Right forelimb (tissue), 1 donor: ENCODE measurements around the gene ZMAT2.
"Not testable (repeated sequence)": the region's sequence is repeated elsewhere in the genome, so short reads cannot be mapped to it uniquely, and the experiment has no call there.

ENCODE experiments used
- DNase-seq: peaks from one replicate; pipeline ENCODE4 v3.0.0-alpha.2; 2018

Gene ZMAT2, protein sequence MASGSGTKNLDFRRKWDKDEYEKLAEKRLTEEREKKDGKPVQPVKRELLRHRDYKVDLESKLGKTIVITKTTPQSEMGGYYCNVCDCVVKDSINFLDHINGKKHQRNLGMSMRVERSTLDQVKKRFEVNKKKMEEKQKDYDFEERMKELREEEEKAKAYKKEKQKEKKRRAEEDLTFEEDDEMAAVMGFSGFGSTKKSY

DNA sequence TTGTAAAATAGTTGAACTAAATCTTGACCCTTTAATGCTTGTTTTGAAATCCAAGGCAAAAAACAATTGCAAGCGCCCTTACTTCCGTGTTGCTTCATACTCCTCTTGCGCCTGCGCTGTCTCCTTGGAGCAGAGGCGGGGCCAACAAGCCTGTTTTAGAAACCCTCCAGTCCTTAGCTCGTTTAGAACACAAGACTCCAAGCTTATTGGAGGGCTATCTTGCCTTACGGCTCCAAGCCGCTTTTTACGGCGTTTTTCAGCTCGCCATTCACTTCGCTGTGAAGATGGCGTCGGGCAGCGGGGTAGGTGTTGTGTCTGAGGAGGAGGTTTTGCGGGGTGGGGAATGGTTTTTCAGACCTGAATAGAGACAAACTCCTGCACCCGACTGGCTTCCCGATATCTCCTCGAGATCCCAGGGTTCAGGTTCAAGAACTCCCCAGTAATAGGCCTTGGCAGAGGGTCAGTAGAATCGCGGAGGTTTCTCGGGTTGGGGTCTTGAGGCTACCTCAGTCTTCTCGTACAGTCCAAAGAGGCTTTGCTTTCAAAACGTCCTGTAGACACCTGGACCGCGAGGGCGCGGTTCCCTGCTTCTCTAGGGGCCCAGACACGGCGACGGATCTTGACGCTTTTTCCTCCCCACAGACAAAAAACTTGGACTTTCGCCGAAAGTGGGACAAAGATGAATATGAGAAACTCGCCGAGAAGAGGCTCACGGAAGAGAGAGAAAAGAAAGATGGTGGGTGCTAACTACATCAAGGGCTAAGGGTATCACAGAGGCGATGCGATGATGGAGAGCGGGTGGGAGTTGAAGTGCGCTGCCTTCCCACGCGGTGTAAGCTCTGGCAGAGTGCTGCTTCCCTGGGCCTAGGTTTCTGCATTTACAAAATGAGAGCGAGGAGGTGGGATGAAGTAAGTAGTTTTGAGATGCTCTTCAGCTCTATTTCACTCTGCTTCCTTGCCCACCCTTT, at the start of gene ZMAT2:
Gene ZMAT2, plus strand, starts transcription at position 271 of the 968 bp plus-strand sequence. Its CDS starts 14 bp downstream, at position 285.
- peak; percentile 87 for DNase-seq

DNA sequence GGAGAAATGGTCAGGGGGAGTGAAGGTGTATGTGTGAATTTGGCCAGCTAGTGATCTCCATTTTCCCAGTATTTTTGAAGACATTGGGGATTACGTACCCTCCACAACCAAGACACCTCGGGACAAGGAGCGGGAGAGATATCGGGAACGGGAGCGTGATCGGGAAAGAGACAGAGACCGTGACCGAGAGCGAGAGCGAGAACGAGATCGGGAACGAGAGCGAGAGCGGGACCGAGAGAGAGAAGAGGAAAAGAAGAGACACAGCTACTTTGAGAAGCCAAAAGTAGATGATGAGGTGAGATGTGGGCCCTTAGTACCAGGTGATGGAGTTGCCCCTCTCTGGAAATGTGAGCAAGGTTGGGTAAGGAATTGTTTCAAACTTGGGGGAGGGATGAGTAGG, 41.4 kb upstream of the ZMAT2 start:
- no peak for DNase-seq

DNA sequence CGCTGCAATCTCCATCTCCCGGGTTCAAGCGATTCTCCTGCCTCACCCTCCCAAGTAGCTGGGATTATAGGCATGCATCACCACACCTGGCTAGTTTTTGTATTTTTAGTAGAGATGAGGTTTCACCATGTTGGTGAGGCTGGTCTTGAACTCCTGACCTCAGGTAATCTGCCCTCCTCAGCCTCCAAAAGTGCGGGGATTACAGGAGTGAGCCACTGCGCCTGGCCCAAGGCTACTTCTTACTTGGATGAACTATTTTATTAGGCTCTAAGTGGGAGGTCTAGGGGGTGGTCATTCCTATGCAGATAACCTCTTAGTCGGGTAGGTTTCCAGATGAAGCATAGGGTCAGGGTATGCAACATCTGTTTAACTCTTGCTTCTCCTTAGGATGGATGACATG, 39.9 kb upstream of the ZMAT2 start:
- not testable (repeated sequence) for DNase-seq

DNA sequence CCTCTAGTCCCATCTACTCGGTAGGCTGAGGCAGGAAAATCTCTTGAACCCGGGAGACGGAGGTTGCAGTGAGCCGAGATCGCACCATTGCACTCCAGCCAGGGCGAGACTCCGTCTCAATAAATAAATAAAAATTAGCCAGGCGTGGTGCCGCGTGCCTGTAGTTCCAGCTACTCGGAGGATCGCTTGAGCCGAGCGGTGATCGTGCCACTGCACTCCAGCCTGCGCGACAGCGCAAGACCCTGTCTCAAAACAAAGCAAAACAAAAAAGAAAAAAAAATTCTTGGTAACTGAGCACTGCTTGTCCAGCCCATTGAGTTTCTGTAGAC, 36.3 kb upstream of the ZMAT2 start:
- no peak for DNase-seq

DNA sequence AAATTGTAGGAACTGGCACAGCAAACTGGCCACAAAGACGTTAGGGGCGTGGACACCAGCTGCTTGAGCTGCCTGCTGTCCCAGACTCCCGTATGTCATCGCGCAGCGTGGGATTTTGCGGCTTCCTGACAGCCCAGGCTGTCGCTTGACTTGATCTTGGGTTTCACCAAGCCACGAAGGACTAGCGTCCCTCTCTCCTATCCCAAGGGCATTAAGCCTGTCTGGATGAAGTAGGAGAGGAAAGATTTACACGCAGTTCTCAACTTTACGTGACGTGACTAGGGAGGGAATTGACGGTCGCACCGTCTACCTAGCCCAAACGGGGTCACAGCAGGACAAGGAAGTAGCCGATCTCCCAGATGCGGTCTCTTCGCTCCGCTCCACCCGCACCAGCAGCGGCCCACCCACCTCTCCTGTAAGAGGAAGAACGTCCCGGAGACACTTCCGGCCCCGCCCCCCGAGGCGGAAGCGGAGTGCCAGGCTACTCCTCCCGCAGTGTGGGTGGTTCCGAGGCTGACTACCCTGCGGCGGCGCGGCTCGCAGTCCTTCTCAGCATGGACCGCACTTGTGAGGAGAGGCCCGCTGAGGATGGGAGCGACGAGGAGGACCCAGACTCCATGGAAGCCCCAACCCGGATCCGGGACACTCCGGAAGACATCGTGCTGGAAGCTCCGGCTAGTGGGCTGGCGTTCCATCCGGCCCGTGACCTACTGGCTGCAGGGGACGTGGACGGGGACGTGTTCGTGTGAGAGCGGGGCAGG, 35.7 kb upstream of the ZMAT2 start, which contains the start of gene WDR55:
Gene WDR55, plus strand, starts transcription at position 546 of the 761 bp plus-strand sequence. Its CDS starts 9 bp downstream, at position 555.
- peak; percentile 96 for DNase-seq

DNA sequence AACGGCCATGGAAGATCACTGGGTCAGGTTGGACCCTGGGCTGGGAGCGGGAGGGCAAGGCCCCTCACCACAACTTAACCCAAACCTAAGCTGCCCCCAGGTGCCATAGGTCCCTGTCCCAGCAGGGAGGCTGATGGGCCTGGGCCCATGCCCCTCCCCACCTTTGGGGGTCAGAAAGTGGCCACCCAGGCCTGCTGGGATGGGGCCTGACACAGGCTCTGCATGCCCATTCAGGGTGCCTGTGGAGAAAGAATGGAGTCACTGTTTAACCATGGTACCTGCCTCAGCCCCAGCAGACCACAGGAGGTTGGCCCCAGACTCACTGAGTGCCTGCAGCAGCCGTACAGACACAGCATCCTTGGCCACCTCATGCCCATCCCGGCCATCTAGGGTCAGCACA, 29.2 kb upstream of the ZMAT2 start:
- not testable (repeated sequence) for DNase-seq

DNA sequence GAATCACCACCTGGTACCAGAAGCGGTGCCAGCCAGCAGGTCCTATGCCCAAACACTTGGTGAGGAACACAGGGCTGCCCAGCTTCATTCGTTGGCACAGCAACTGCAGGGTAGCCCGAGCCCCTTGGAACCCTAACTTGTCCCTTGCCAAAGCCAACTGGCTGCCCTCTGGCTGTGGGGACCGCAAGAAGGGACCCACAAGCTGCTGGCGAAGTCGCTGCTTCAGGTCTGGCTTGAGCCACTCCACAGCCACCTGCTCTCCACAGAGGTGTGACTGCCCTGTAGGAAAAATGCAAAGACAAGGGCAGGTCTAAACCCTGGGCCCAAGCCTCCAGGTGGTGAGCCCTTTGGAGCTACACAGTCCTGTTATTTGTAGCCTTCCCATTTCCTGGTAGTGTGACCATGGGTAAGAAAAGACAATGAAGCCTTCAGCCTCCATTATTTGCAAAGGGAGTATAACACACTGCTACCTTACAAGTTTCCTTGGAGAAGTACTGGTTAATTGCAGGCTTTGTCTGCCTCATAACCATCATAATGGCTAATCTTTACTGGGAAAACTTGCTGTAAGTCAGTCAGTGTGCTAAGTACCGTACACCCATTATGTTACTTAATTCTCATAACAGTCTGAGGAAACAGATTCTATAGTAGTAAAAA, 28.6 kb upstream of the ZMAT2 start:
- no peak for DNase-seq

DNA sequence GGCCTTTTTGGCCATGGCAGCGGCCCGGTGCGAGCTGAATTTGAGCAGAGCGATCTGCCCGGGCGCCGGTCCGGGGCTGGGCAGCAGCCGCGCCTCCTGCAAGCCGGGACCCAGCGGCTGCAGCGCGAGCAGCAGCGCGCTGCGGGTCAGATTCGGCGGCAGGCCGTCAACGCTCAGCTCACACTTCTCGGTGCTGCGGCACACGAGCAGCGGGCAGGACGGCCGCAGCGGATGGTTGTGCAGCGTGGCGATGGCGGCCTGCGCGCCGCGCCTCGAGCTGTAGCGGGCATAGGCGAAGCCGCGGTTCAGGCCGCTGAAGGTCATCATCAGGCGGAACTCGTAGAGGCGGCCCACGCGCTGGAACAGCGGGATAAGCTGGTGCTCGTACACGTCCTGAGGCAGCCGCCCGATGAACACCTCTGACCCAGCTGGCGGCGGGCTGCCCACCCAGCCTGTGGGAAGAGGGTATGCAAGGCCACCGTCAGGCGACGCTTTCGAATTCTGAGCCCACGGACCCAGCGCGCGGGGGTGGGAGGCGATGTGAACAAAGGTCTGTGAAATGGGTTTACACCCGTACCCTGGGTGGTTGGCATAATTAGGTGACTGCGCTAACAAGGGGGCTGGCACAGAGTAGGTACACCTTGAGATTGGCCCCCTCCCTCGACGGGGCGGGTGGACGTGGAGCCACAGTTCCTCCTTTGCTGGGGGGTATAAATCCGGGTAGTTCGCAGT, 27.6 kb upstream of the ZMAT2 start:
- DNase-seq = no peak

DNA sequence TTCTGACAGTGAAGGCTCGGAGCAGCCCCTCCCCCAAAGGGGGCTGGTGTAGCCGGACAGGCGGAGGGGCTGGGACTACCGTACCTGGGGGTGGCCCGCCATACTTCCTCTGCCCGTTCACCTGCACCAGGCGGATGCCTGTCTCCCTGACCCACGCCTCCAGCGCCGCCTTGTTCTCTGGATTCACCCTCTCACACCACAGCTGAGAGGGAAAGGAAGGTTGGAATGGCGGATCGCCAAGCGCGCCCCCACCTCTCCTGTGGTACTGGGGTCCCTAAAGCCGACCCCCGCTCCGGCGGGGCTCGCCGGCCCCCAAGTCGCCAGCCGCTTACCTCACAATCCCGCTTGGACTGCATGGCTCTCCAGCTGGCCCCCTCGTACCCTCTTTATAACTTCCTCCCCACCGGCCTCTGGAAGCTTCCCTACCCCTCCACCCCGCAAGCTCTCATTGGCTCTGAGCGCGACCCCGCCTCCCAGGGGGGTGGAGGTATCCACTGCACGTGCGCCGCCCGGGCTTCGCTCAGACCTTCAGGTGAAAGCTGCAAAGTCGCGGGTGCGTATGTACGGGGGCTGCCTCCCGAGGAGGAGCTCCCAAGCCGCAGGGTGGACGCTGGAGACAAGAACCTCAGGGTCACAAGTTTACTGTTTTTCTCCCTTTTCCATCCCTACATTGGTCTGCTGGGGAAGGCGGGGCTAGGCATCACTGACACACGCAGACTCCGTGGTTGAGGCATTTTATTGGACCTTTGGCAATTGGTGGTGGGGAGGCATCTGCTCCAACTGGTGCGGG, 26.9 kb upstream of the ZMAT2 start, which contains the start of gene DND1:
Gene DND1, minus strand, starts transcription at position 390 of the 790 bp plus-strand sequence. Its CDS starts 34 bp downstream, at position 356.
- DNase-seq = no peak

DNA sequence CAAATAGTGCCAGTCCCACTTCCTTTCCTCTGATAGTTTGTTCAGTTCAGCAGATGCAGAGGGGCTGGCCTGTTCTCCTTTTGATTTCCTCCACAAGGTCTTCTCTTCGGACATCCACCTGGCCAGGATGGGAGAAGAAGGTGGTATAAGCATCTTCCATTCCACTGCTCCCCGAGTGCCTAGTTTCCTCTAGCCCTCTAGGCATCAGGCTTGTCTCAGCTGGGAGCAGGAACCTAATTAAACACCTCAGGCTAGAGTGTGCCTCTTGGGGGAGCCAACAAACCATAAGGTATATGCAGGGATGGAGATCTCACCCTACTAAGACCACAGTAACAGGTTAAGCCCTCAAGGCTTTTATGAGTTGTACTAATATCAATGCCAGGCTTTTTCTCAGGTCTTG, 26.0 kb upstream of the ZMAT2 start:
- no peak for DNase-seq

DNA sequence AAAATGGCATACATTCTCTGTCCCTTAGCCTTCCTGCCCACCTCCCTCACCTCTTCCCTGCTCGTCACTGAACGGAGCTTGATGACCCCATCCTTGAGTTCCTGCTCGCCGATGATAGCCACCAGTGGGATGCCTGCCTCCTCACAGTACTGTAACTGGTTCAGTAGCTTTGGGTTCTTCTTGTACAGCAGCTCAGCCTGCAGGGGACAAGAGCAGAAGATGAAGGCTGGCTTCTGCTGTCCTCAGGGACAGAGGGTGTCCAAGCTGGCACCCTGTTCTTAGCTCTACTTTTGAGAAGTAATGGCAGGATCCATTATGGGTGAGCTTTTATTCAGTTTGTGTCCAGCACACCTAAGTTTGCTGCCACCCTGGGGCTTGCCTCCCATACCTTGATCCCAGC, 25.6 kb upstream of the ZMAT2 start:
- DNase-seq = no peak

DNA sequence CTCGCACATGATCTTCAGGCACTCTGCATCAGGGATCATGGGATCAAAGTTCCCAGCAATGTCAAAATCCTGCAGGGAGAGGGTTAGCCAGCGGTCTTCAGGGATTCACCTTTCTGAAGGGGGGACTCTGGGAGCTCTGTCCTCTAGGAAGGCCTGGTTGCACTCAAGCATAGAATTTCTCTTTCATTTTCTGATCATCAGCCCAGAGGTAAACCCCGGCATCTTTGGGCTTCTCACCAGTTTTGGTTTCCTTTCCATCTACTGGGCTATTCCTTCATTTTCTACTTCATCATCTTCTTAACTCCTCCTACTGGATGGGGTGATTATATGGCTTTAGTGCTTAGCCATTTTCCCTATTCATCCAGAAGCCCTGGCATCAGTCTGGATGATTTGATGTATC, 22.3 kb upstream of the ZMAT2 start:
- DNase-seq = no peak

DNA sequence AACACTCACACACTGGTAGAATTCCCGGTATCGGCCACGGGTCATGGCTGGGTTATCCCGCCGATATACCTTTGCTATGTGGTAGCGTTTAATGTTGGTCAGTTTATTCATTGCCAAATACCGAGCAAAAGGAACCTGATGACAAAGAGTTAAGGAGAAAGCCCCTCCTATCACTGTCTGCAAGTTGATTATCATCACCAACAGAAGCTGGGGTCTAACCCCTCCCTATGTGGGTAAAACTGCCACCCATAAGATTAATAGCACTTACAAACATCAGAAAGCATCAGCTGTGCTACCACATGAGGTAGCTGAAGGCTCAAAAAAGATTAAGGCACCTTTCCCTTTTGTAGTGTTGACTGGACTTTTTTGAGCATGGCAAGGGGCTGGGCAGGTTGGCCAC, 21.3 kb upstream of the ZMAT2 start:
- no peak for DNase-seq

DNA sequence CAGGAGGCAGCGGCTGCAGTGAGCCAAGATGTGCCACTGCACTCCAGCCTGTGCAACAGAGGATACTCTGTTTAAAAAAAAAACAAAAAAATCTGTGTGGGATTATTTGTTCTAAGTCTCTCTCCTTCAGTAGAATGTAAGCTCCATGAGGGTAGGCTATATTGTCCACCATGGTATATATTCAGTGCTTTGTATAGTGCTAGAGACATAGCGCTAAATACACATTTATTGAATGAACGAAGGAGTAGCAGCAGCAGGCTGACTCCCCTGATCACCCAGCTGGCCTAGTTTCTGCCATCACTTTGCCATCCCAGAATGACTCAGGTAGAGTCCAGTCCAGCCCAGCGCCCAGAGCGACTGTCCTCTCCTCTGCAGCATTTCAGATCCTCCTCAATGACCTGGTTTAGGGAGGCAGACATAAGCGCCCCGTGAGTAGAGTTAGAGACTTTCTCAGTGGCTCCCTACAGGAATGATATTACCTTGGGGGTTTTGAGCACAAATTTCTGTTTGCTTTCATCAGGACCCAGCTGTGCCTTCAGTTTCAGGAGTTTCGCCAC, 9.8 kb upstream of the ZMAT2 start:
- no peak for DNase-seq

DNA sequence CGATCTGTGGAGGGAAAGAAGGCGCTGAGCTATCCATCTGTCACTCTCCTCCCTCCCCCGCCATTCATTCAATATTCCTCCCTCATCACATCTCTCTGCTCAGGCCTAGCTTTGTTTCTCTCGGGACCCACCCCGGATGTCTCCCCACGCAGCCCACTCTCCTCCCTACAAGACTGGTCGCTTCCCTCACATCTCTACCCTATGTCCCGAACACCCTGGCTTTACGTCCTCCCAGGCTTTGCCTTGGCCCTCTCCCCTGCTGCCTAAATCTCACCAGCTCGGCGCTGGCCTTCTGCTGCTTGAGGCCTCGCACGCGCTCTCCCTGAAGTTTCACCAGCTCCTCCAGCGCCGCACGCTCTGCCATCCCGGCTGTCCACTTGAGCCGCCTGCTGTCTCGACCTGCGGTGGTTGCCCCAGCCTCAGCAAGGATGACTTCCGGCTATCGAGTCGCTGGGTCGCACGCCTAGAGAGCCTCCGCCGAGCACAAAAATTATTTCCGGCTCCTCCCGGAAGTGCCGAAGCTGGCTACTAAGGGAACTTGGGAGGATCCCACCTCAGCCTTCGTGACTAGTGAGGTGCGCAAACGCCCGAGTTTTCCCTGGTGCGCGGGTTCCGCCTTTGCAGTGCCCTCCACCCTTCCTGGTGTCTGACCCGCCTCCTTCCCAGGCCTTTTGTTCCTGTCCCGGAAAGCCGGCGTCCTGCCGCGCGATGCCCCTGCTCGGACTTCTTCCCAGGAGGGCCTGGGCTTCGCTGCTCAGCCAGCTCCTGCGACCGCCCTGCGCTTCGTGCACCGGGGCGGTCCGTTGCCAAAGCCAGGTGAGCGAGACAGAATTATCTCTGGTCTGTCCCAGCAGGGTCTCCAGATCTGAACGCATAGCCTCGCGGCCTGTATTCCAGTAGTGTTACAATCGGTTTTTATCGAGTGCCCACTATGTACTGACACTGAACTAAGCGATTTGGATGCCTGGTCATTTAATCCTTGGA, 9.0 kb upstream of the ZMAT2 start, which contains the start of the genes HARS1 and HARS2:
Gene HARS1, minus strand, starts transcription at position 430 of the 984 bp plus-strand sequence. Its CDS starts 66 bp downstream, at position 364.
Gene HARS2, plus strand, starts transcription at position 515 of the 984 bp plus-strand sequence. Its CDS starts 194 bp downstream, at position 709.
- DNase-seq = peak; percentile 89

DNA sequence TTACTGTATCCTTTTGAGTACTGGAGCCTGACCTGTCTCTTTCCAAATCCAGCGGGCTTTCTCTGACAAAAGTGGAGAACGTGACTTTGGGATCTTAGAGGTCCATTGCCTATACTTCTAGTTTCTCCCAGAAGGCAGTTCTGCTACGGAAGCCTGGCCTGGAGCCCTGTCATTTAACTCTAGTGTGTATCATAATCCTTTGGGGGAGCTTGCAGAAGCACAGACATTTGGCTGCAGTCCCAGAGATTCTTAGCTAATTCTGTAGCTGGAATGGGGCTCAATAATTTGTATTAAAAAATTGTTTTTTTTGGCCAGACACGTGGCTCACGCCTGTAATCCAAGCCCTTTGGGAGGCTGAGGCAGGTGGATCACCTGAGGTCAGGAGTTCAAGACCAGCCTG, 6.0 kb upstream of the ZMAT2 start:
- no peak for DNase-seq

DNA sequence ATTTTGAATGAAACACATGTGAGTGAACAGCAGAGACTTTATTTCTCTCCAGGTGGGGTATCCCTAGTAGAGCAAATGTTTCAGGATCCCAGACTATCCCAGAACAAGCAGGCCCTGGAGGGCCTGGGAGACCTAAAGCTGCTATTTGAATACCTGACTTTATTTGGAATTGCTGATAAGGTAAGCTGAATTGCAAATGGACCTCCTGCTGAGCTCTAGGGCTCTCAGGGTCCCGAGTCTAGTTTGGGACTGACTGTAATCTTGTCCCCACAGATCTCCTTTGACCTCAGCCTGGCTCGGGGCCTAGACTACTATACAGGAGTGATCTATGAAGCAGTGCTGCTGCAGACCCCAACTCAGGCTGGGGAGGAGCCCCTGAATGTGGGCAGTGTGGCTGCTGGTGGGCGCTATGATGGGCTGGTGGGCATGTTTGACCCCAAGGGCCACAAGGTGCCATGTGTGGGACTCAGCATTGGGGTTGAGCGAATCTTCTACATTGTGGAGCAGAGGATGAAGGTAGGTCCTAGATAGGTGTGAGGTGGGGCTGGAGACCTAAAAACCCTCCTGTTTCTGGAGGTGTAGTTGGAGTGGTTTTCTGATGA, 3.3 kb upstream of the ZMAT2 start:
- no peak for DNase-seq

DNA sequence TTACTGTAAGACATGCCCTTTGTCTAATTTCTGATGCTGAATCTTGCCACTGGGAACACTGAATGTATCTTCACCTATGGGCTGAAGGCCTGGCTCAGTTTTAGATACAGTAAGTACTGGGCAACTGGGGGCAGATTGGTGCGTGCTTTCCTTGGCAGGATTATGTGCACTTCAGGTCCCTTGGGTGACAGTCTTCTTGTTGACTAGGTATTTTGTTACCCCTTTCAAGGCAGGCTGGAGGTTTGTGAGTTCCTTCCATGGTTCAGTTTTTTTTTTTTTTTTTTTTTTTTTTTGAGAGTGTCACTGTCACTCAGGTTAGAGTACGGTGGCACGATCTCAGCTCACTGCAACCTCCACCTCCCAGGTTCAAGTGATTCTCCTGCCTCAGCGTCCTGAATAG, 7.6 kb downstream of the ZMAT2 start:
- no peak for DNase-seq

DNA sequence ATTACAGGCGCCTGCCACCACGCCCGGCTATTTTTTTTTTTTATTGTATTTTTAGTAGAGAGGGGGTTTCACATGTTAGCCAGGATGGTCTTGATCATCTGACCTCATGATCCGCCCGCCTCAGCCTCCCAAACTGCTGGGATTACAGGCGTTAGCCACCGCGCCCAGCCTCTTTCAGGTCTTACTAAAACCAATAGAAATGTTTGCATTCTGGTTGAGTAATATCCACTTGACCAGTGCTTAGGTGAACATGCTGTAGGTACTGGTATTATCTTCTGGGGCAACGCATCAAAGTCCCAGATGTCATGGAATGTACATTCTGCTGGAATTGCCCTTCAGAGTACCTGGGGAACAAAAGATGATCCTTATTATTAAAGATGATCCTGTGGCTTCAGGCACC, 8.5 kb downstream of the ZMAT2 start:
- DNase-seq = not testable (repeated sequence)
